NT2/D1 (cell line): ENCODE results near the gene DONSON.

Experiments used
- SUZ12 ChIP-seq: IDR thresholded peaks from 2 replicates; pipeline ENCODE4 v1.6.1; 2011; ENCODE audit not compliant: insufficient read length, insufficient read depth; ENCODE audit errors: extremely low read depth
- YY1 ChIP-seq: IDR thresholded peaks from 2 replicates; pipeline ENCODE4 v1.6.1; 2011; ENCODE audit not compliant: insufficient read length, insufficient read depth
- ZNF274 ChIP-seq: IDR thresholded peaks from 2 replicates; pipeline ENCODE4 v1.6.1; 2011; ENCODE audit warnings: mild to moderate bottlenecking, low read depth, low read length

DNA sequence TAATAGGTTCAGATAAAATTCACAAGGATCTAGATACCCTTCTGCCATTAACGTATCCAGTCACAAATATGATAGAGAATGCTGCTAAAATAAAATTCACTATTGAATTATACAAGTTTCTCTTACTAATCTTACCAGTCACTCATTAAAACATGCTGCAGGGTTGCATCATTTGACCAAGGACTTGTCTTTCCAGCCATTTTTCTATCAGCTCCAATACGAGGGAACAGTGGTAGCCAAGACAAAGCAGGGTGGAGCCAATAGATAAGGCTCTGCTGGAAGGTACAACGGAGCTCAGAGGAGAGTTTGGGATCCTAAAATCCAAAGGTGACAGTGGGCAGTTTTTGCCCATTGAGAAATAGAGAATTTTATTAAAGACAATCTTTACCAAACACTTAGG lies 4.0 kb downstream of the DONSON start:
- TF ChIP-seq SUZ12 (no peak), YY1 (no peak), ZNF274 (no peak)
